LNCAP (cell line): ENCODE data around the gene DMRTC2.

Experiments used
- TF ChIP-seq, protein P1 (sequence below): fragments of 450-650 bp; IDR thresholded peaks from 2 replicates; pipeline ENCODE4 v1.5.1; 2017; ENCODE audit warnings: mild to moderate bottlenecking

DMRTC2 gene

DNA sequence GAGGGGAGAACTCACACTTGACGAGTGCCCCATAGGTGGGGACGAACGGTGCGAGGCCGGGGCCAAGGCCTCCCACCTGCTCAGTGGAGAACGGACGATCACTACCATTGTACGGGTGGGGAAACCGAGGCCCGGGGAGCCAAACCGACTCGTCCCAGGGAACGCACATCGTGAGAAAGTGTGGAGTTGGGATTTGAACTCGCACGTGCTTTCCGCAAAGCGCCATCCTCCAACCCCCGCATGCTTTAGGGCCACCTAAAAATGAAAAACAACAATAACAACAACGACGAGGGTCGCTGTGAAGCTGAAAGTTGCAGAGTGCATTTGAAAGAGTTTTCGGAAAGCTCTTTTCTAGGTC lies 38.6 kb downstream of the DMRTC2 start:
- TF ChIP-seq, protein P1, sequence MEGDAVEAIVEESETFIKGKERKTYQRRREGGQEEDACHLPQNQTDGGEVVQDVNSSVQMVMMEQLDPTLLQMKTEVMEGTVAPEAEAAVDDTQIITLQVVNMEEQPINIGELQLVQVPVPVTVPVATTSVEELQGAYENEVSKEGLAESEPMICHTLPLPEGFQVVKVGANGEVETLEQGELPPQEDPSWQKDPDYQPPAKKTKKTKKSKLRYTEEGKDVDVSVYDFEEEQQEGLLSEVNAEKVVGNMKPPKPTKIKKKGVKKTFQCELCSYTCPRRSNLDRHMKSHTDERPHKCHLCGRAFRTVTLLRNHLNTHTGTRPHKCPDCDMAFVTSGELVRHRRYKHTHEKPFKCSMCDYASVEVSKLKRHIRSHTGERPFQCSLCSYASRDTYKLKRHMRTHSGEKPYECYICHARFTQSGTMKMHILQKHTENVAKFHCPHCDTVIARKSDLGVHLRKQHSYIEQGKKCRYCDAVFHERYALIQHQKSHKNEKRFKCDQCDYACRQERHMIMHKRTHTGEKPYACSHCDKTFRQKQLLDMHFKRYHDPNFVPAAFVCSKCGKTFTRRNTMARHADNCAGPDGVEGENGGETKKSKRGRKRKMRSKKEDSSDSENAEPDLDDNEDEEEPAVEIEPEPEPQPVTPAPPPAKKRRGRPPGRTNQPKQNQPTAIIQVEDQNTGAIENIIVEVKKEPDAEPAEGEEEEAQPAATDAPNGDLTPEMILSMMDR: no peak

DNA sequence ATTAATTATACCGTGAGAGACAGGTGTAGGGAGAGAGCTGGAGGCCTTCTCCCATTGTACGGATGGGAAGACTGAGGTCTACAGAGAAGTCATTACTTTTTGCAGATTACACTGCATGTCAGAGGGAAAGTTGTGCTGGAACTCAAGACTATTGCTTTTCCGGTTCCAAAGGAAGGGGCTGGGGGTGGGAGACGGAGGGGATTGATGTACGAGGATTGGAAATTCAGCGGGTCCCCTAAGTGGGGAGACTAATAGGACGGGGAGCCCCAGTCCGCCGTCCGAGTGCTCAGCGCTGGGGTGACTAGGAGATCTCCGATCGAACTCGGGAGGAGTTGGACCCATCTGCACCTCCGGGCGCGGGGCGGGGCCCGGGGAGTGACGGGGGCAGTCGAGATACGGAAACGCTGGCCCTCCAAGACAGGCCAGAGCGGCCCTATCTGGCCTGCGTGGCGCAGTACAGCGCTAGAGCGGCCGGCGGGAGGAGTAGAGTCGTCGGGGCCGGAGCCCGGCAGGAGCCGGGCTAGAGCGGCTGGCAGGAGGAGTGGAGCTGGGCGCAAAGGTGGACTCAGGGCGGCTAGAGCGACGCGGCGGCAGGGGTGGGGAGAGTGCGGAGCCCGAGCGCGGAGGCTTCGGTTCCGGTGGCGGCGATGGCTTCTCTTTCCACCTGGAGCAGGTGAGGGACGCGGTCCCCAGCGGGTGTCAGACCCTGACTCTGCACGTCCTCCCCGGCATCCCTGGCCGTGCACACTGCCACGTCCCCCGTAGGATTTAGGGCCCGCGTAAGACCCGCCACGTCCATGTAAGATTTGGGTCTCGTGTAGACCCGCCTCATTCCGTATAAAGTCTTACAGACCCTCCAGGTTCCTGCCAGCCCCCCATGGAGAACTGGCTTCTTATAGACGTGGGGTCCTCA lies 39.2 kb downstream of the DMRTC2 start:
- TF ChIP-seq, protein P1: no peak

DNA sequence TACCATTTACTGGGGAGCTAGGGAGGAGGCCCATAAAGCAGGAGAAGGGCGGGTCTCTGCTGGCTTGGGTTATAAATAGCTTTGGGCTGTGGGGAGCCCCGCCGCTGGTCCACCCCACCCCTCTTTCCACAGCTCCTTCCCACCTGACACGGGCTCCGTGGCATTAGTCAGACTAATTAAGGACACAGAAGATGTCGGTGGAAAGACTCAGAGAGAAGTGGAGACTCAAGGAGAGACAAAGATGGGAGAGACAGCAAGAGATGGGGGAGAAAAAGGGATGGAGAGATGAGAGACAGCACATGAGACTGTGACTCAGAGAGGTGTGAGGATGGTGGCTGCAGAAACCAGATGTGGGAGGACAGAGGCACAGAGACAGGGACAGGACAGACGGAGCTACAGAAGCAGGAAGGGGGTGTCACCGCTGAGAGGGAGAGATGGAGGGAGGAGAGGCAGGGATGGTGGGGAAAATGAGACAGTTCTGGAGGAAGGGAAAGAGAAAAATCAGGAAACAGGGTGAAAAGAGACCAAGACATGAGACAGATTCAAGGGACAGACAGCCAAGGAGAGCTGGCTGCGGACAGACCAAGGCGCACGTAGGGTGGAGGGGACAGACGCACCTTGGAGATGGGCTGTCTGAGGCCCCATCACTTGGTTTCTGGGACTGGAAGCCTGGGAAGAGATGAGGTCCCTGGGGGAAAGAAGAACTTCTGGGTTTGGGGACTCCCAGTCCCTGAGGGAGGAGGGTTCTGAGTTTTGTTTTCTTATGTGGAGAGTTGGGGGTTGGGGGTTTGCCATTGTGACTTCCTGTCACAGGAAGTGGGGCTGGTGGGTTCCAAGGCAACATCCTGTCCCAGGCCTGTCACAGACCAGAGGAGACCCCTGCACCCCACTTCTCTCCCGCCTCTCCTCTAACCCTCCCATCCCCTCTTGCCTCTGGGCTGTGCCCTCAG lies 42.2 kb downstream of the DMRTC2 start:
- TF ChIP-seq, protein P1: no peak

DNA sequence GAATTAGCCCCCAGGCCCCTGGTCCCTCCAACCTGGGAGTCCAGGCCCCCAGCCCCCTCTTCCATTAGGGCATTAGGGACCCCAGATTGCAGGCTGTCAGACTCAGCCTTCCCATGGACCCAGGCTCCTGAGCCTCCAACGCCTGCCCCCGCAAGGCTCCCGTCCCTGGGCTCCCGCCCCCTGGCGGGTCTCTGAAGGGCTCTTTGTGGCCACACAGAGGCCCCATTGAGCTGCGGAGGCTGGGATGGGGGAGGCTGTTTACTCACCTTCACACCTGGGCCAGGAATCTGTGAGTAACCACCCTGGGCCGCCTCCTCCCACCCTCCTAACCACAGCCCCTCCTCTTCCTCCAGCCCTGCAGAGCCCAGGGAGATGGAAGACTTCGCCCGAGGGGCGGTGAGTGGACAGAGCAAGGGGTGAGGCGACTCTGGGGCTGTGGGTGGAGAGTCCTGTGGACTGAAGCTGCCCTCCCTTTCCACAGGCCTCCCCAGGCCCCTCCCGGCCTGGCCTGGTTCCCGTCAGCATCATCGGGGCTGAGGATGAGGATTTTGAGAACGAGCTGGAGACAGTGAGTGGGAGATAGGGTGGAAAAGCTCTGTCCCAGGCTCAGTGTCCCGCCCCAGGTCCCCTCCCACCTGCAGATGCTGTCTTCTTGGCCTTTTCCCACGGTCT lies 43.0 kb downstream of the DMRTC2 start:
- TF ChIP-seq, protein P1: no peak

DNA sequence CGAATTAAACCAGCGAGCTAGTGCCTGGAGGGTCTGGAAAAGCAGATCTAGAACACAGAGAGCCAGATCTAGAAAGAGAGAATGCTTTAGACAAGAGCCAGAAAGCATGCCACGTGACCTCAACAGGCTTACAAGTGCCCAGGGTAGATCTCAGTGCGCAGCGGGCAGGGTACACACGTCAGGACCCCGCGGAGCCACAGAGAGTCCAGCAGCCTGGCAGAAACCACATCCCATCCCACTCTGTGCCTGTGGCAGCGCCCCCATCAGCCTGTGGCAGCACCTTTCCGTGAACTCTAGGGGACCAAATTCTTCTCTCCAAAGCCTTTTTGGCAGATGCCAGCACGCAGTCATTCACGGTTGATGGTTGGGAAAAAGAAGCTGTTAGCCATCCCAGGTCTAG lies 44.1 kb downstream of the DMRTC2 start:
- TF ChIP-seq, protein P1: no peak

DNA sequence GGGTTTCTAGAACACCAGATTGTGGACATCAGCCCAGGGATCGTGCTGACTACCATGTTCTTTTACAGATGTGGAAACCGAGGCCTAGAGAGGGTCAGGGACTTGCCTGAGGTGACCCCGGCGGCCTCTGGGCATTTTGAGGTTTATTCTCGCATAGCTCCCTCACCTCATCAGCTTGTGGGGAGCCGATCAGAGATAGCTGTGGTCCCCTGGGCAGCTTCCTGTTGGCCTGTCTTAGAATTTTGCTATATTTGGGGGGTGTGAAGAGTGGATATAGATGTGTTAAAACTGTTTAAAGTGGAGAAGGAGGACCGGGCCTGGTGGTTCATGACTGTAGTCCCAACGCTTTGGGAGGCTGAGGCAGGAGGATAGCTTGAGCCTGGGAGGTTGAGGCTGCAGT lies 45.1 kb downstream of the DMRTC2 start:
- TF ChIP-seq, protein P1: no peak

DNA sequence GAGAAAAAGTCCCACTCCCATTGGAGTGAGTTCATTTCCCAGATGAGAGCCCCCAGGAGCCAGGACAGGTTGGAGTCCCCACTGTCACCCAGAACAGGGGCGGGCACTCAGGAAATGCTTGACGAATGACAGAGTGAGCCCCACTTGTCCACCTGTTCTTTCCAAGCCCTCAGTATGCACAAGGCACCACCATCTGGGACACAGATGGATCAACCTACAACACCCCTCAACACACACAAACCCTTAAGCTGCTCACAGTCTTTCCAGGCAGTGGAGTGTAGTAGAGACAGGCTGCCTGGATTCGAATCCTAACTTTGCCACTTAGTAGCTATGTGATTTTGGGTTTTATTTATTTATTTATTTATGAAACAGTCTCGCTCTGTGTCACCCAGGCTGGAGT lies 46.1 kb downstream of the DMRTC2 start:
- TF ChIP-seq, protein P1: no peak
